PC-3 (cell line): ENCODE measurements around the gene TRPM8.

Experiments used
- EZH2 ChIP-seq: fragments of 300-600 bp; sonication (generic); IDR thresholded peaks from one replicate; pipeline ENCODE4 v1.6.1; 2017; ENCODE audit warnings: antibody characterized with exemption, mild to moderate bottlenecking, low read length; ENCODE audit not compliant: unreplicated experiment
- EZH2phosphoT487 ChIP-seq: fragments of 300-600 bp; sonication (generic); IDR thresholded peaks from 2 replicates; pipeline ENCODE4 v1.6.1; 2018; ENCODE audit warnings: mild to moderate bottlenecking, antibody characterized with exemption, low read length, borderline replicate concordance
- TF ChIP-seq, protein P1 (sequence below): fragments of 300-600 bp; sonication (generic); conservative IDR thresholded peaks from 2 replicates; pipeline ENCODE4 v1.5.1; 2017; ENCODE audit warnings: antibody characterized with exemption, low read depth, mild to moderate bottlenecking, low read length

DNA sequence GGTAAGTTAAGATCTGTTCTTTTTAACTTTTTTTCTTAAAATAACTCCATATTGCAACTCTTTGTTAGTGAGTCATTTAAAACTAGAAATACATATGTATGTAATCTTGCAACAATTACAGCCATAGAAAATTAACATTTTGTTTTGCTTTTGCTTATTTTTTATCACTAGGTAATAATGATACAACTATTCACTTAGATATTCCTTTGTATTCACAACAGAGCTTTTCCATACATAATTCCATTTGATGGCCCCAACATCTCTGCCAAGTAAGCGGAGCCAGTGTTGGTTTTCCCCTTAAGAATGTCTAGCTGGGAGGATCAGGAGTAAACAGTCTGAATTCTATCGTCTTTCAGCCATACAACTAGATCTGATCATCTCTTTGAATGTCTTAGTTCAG lies 149.4 kb downstream of the TRPM8 start:
- TF ChIP-seq, protein P1, sequence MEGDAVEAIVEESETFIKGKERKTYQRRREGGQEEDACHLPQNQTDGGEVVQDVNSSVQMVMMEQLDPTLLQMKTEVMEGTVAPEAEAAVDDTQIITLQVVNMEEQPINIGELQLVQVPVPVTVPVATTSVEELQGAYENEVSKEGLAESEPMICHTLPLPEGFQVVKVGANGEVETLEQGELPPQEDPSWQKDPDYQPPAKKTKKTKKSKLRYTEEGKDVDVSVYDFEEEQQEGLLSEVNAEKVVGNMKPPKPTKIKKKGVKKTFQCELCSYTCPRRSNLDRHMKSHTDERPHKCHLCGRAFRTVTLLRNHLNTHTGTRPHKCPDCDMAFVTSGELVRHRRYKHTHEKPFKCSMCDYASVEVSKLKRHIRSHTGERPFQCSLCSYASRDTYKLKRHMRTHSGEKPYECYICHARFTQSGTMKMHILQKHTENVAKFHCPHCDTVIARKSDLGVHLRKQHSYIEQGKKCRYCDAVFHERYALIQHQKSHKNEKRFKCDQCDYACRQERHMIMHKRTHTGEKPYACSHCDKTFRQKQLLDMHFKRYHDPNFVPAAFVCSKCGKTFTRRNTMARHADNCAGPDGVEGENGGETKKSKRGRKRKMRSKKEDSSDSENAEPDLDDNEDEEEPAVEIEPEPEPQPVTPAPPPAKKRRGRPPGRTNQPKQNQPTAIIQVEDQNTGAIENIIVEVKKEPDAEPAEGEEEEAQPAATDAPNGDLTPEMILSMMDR: no peak
- TF ChIP-seq EZH2: no peak
- TF ChIP-seq EZH2phosphoT487: no peak
